Left kidney (tissue), 8 donors: ENCODE results near the gene ISLR. TPM values are rescaled to one million over a fixed set of nuclear protein-coding genes. Genes with fewer than 3 reads are reported as not detected.

Source experiments
- DNase-seq: peaks from one replicate; pipeline ENCODE4 v3.0.0-alpha.2; 2013
- long read RNA-seq, 8 donors: transcript quantifications; one replicate each; lab custom pipeline, GENCODE V29; 2026
- polyA plus RNA-seq: library from polyadenylated mRNA; unstranded; fragments of 120-200 nt; gene quantifications from one replicate; pipeline ENCODE4 v1.2.1, GENCODE V29; 2013; ENCODE audit not compliant: insufficient read length

ISLR gene, protein sequence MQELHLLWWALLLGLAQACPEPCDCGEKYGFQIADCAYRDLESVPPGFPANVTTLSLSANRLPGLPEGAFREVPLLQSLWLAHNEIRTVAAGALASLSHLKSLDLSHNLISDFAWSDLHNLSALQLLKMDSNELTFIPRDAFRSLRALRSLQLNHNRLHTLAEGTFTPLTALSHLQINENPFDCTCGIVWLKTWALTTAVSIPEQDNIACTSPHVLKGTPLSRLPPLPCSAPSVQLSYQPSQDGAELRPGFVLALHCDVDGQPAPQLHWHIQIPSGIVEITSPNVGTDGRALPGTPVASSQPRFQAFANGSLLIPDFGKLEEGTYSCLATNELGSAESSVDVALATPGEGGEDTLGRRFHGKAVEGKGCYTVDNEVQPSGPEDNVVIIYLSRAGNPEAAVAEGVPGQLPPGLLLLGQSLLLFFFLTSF
- polyA plus RNA-seq, result 43.2 TPM
- long read RNA-seq, donor 1, transcript ISLR-201 (2 exons, 2,371 nt), result major isoform, 12 of 30 reads
- long read RNA-seq, donor 1, transcript ISLR-202 (2 exons, 2,175 nt), result minor isoform, 11 of 30 reads
- long read RNA-seq, donor 1, partial matches to known transcripts, result 7 of 30 reads
- long read RNA-seq, donor 1, other reads (novel, unspliced or antisense), result 0 of 30 reads
- long read RNA-seq, donor 2, transcript ISLR-201 (2 exons, 2,371 nt), result major isoform, 19 of 32 reads
- long read RNA-seq, donor 2, transcript ISLR-202 (2 exons, 2,175 nt), result minor isoform, 8 of 32 reads
- long read RNA-seq, donor 2, partial matches to known transcripts, result 5 of 32 reads
- long read RNA-seq, donor 2, other reads (novel, unspliced or antisense), result 0 of 32 reads
- long read RNA-seq, donor 3, transcript ISLR-202 (2 exons, 2,175 nt), result minor isoform, 8 of 20 reads
- long read RNA-seq, donor 3, transcript ISLR-201 (2 exons, 2,371 nt), result major isoform, 12 of 20 reads
- long read RNA-seq, donor 3, partial matches to known transcripts, result 0 of 20 reads
- long read RNA-seq, donor 3, other reads (novel, unspliced or antisense), result 0 of 20 reads
- long read RNA-seq, donor 4, partial matches to known transcripts, result 0 of 1 reads
- long read RNA-seq, donor 4, other reads (novel, unspliced or antisense), result 0 of 1 reads
- long read RNA-seq, donor 5, transcript ISLR-202 (2 exons, 2,175 nt), result minor isoform, 7 of 17 reads
- long read RNA-seq, donor 5, transcript ISLR-201 (2 exons, 2,371 nt), result major isoform, 10 of 17 reads
- long read RNA-seq, donor 5, partial matches to known transcripts, result 0 of 17 reads
- long read RNA-seq, donor 5, other reads (novel, unspliced or antisense), result 0 of 17 reads
- long read RNA-seq, donor 6, transcript ISLR-201 (2 exons, 2,371 nt), result major isoform, 20 of 53 reads
- long read RNA-seq, donor 6, transcript ISLR-202 (2 exons, 2,175 nt), result minor isoform, 19 of 53 reads
- long read RNA-seq, donor 6, partial matches to known transcripts, result 14 of 53 reads
- long read RNA-seq, donor 6, other reads (novel, unspliced or antisense), result 0 of 53 reads
- long read RNA-seq, donor 7, transcript ISLR-202 (2 exons, 2,175 nt), result major isoform, 24 of 38 reads
- long read RNA-seq, donor 7, transcript ISLR-201 (2 exons, 2,371 nt), result minor isoform, 14 of 38 reads
- long read RNA-seq, donor 7, partial matches to known transcripts, result 0 of 38 reads
- long read RNA-seq, donor 7, other reads (novel, unspliced or antisense), result 0 of 38 reads
- long read RNA-seq, donor 8, transcript ISLR-201 (2 exons, 2,371 nt), result major isoform, 6 of 8 reads
- long read RNA-seq, donor 8, partial matches to known transcripts, result 0 of 8 reads
- long read RNA-seq, donor 8, other reads (novel, unspliced or antisense), result 0 of 8 reads

DNA sequence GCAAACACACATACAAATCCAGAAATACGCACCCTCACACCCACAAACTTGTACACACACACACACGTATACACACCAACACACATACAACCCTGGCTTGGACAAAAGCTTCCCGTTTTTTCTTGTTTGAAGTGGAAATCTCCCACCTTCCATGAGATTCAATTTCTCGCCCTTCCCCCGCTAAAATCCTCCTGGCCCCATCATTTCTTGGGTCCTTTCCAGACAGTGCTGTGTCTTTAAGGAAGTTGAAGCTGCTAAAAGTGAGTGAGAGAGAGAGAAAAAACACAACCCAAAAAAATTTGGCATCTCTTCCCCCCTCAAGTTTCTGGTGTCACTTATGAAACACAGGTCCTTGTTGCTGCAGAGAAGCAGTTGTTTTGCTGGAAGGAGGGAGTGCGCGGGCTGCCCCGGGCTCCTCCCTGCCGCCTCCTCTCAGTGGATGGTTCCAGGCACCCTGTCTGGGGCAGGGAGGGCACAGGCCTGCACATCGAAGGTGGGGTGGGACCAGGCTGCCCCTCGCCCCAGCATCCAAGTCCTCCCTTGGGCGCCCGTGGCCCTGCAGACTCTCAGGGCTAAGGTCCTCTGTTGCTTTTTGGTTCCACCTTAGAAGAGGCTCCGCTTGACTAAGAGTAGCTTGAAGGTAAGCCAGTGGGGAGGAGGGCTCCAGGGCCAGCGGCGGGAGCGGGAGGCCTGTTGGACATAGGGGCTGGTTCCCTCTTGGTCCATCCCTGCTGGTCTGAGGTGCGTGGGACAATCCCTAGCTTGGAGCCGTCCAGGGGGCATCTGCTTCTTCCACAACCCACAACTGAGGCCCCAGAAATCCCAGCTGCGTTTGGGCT, at the start of gene ISLR:
Gene ISLR, plus strand, starts transcription at position 331 of the 839 bp plus-strand sequence. CDS start 1,149 bp downstream, outside the sequence.
- peak; percentile 59 for DNase-seq

DNA sequence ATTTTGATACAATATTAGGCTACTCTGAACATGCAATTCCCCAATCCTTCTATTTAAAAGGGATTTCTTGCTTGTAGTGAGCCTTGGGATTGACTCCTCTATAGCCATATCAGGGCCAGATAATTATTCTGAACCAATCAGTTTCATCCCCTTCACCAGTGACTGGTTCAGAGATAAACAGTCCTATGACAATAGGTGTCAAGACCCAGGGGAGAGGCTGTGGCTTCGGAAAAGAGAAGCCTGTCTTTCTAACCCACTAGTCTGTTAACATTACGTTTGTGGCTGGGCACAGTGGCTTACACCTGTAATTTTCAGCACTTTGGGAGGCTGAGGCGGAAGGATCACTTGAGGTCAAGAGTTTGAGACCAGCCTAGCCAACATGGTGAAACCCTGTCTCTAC, 49.3 kb upstream of the ISLR start:
- no peak for DNase-seq

DNA sequence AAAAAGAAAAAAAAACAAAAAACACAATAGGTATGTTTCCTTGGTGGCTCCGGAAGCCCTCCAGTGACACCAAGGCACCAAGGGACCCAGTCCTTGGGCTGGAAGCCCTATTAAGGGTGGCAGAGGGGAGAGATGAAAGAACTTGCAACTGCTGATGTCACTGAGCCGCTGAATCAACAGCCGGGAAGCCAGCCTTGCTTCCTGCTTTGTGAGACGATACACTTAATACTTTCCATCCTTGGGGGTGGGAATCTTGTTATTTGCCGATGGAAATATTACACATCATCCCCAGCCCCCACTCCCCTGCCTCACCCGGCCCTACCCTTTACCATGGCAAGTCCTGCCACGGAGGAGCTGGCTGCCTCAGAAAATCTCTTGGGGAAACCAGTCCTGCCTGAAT, 48.8 kb upstream of the ISLR start:
- DNase-seq, result no peak

DNA sequence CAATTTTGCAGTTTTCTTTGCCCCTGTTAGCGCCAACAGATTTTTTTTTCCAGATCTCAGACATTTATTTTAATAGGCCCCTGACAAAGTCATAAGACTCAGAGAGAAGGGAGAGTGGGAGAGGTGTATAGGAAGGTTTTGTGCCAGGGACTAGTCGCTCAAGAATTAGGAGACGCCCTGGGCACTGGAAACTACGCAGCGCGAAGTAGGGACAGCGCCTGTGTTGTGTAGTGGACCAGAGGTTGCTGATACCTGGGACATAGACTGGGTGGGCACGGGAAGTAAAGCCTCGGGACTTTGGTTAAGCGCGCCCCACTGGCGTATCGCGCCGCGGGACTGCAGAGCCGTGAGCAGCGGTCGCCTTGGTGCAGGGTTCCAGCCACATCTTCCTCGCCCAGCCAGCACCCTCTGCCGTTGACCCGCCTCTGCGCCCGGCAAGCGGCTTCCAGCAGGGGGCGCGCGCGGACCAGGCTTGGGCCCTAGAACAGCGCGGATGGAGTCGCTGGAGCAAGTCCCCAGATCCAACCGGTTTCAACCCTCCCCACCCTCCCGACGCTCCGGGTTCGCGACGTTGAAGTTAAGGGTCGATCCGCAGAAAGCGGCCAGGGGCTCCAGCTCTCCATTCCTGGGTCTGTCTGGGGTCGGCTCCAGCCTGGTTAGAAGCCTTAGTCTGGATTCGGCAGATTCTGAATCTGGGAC, 46.1 kb upstream of the ISLR start:
- DNase-seq, result peak; percentile 89

DNA sequence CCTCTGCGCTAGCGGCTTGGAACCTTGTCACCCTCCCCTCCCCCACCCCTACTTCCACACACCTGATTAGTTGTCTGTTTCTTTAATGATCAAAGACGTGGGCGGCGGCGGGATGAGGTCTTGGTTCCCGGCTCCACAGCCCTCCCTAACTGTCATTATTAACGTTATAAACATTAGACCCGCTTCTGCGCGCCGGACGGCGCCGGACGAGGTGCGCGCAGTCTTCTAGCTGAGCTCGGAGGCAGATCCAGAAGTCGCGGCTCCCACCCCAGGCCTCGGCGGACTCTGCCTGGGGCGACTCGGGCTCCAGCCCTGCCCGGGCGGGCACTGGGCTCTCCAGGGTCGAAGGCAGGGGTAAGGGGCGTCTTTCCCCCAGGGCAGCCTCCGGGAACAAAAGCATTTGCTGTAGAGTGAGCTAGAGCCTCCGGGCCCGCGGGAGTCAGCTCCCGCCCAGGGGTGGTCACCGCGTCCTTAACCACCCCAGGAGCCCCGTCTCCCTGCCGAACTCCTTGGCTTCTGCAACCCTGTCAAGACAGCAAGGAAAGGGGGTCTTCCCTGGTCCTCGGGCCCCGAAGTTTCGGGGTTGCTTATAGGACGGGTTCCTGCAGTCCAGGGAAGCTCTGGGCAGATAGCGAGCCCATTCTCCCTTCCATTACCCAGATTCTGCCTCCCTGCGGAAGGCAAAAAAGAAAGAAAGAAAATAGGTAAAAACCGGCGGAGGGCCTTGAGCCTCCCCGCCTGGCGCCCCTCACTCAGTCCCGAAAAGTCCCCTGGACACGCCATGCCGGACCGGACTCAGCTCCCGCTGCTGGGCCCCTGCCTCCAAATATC, 45.3 kb upstream of the ISLR start:
- DNase-seq, result no peak

DNA sequence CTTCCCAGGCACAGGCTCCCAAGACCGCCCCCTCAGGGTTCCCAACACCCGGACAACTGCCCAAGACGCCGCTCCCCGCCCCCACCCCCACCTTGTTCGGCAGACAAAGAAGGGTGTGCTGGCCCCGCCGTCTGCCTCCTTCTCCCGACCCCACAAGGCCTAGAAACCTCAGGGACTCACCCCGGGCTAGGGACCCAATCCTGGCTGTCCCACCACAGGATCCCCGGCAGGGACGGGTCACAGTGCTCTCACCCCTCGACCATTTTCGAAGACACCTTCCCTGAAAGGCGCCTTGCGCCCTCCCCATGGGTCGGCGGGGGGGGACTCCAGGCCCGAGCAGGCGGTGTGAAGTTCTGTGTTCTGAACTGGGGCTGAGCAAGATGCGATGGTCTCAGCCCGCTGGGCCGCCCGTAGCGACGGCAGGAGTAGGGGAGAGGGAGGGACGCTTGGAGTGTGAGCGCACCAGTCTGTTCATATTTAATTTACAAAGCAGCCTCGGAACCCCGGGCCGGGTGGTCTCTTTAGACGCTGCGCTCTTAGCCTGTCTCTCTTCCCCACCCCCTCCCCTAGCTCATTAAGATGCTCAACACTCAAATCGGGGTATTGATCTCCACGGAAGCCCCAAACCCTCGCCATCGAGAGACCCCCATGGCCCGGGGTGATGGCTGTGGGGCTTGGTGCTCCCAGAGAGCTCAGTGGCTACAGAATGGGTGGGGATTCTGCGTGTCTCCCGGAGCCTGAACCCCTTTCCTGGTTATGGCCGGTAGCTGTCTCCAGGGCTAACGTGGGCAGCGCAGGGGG, 44.5 kb upstream of the ISLR start:
- DNase-seq, result no peak

DNA sequence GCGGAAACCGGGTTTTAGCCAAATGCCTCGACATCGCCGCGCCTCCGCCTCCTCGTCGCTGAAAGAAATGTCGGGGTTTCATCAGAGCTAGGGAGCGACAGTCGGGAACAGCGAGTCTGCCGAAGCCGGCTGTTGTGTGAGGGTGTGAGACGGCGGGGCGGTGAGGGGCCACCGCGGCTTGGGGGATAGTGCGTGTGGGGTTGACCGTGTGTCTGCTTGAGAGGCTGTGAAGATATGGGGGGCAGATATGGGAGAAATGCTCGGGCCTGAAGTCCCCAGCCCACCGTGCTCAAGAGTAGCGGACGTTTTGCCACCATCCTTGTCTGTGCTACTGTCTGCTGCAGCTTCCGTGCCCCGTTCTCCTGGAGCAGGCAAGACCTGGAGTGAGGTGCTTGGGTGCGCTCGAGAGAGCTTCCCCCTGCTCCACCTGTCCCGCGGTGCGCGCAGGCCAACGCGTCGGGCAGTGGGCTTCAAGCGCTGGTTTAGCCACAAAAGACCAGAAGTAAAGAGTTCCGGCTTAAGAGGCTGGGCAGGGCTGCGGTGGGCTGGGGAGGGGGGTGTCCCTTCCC, 43.8 kb upstream of the ISLR start:
- no peak for DNase-seq

DNA sequence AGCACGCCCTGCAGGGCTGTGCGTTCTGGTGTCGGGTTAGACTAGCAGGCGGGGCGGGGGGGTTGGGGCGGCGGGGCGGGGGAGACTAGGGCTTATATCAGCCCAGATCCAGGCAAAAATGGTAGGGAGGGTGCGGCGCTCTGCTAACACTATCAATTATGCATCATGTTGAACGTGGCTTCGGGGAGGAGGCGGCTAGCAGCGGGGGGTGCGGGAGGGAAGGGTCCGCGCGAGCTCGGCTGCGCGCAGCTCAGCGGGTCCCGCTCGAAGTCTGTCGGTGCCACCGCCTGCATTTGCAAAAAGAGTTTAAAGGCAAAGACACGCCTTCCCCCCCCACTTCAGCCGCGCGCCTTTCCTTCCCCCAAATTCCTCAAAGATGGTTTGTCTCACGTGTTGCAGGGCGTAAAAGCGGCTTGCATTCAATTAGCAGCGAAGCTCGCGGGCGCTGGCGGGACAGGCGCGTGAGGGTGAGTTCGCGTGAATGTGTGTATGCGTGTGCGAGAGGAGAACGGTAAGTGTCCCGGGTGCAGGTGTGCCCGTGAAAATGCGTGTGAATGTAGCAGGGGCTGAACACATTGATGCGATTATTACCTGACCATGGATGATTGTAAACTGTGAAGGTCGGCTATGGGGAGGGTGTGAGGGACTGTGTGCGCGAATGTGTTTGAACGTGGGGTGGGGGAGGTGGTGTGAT, 43.2 kb upstream of the ISLR start, which contains the start of gene ISLR2:
Gene ISLR2, plus strand, starts transcription at position 432 of the 694 bp plus-strand sequence. CDS start 2,169 bp downstream, outside the sequence.
- no peak for DNase-seq

DNA sequence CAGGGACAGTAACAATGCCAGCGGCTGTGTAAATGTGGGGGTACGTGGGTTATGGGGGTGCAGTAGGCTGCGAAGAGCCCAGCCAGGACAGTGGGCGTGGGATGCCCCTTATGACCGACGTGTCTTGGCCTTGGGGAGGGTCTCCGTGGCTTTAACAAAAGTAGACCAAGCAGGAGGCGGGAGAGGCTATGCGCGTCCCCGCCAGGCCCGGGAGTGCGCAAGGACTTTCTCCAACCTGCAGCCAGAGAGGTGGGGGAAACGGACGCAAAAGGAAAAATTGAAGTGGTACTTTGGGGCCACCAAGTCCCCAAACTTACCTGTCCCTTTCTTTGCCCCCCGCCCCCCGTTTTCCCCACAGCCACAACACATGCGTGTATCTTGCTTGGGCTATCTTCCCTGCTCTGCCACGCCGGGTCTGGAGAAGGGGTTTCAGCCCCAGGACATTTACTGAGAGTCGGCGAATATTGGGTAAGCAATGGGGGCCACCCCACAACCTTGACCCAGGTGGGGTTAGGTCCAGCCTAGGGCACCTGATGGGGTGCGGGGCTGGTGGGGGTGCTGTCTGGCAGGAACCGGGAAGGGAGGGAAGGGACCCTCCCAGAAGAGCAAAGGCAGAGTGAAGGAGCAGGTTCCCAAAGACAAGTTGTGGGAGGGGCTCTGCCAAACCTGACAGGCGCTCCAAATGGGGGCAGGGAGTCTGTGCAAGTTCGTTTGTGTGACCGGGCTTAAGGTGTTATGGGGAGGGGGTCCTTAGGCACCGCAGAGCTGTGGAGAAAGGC, 42.5 kb upstream of the ISLR start:
- no peak for DNase-seq

DNA sequence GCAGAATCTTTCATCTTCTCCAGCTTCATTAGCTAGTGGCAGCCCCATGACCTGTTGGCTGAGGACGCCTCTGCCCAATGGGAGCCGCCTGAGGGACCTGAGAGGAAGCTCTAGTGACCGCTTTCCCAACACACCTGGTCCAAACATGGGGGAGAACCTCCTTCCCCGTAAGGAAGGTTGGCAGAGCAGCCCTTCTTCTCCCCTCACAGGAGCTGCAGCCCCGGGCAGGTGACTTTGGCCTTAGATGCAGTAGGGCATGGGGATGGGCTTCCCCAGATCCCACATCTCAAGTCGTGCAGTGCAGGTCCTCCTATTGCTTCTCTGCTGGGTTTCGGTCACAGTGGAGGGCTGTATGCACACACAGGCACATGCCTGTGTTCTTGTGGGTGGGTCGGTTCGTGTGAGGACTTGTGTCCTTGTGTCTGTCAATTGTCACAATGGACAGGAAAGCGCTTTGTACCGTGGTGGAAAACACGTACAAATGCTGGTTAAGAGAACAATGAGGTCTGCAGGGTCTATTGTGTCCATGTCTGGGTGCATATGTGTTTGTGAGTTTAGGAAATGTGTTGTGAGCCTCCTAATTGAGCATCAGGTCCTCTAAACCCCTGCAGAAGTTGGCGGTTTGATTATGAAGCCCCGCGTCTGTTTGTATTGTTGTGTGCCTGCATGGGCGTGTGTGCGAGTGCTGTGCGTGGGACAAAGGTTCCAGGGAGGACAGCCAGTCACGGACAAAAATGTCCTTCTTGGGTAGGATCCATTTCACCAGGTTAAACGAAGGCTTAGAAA, 41.7 kb upstream of the ISLR start:
- no peak for DNase-seq

DNA sequence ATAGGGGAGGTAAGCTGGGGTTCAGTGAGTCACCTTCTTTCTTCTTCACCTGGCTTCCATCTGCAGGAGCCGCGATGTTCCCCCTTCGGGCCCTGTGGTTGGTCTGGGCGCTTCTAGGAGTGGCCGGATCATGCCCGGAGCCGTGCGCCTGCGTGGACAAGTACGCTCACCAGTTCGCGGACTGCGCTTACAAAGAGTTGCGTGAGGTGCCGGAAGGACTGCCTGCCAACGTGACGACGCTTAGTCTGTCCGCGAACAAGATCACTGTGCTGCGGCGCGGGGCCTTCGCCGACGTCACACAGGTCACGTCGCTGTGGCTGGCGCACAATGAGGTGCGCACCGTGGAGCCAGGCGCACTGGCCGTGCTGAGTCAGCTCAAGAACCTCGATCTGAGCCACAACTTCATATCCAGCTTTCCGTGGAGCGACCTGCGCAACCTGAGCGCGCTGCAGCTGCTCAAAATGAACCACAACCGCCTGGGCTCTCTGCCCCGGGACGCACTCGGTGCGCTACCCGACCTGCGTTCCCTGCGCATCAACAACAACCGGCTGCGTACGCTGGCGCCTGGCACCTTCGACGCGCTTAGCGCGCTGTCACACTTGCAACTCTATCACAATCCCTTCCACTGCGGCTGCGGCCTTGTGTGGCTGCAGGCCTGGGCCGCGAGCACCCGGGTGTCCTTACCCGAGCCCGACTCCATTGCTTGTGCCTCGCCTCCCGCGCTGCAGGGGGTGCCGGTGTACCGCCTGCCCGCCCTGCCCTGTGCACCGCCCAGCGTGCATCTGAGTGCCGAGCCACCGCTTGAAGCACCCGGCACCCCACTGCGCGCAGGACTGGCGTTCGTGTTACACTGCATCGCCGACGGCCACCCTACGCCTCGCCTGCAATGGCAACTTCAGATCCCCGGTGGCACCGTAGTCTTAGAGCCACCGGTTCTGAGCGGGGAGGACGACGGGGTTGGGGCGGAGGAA, 40.5 kb upstream of the ISLR start:
- DNase-seq, result no peak

DNA sequence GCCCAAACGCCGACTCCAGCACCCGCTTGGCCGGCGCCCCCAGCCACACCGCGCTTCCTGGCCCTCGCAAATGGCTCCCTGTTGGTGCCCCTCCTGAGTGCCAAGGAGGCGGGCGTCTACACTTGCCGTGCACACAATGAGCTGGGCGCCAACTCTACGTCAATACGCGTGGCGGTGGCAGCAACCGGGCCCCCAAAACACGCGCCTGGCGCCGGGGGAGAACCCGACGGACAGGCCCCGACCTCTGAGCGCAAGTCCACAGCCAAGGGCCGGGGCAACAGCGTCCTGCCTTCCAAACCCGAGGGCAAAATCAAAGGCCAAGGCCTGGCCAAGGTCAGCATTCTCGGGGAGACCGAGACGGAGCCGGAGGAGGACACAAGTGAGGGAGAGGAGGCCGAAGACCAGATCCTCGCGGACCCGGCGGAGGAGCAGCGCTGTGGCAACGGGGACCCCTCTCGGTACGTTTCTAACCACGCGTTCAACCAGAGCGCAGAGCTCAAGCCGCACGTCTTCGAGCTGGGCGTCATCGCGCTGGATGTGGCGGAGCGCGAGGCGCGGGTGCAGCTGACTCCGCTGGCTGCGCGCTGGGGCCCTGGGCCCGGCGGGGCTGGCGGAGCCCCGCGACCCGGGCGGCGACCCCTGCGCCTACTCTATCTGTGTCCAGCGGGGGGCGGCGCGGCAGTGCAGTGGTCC, 39.7 kb upstream of the ISLR start:
- no peak for DNase-seq
